HG02840 (cell line): ENCODE measurements around the gene ANKS1A.

Source experiments
- ATAC-seq: cut with Tn5 transposase; IDR thresholded peaks from one replicate; pipeline ENCODE4 v1.9.1; 2021; ENCODE audit warnings: mild to moderate bottlenecking, moderate library complexity, moderate number of reproducible peaks; ENCODE audit not compliant: unreplicated experiment, low FRiP score

Gene ANKS1A

DNA sequence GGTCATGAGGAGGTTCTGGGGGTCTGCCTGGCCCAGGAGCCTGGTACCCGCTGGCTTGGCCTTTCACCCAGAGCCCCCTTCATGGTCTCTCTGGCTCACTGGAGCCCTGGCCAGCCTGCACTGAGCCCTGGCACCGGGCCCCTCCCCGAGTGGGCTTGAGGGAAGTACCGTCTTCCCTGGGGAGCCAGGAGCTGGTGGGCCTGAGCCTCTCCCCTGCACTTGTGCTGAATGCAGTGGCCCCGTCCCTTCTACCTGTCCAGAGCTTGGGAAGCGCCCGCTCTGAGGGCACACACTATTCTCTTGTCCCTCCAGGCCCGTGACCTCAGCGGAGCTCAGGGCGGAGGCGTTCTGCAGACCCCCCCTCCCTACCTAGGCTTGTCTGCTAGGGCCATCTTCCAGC, 189.8 kb downstream of the ANKS1A start:
- no peak for ATAC-seq

DNA sequence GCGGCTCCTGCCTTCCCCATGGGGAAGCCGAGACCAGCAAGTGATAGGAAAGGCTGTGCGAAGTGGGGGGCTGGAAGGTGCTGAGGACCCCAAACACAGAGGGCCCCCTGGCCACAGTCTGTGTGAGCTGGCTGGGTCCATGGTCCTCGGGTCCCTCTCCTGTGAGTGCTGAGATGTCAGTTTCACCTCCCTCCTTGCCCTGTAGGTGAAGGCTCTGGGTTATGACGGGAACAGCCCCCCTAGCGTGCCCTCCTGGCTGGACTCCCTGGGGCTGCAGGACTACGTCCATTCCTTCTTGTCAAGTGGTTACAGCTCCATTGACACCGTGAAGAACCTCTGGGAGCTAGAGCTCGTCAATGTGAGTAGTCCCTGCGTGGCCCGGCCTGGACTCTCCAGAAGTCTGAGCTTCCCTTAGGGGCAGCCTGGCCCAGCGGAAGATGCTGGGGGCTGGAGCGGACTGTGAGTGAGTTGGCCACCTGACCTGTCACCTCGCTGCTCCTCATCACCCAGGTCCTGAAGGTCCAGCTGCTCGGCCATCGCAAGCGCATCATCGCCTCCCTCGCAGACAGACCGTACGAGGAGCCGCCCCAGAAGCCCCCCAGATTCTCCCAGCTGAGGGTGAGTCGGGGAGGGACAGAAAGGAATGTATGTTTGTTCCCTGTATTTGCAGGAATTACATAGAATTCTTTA, 190.4 kb downstream of the ANKS1A start:
- ATAC-seq = no peak

DNA sequence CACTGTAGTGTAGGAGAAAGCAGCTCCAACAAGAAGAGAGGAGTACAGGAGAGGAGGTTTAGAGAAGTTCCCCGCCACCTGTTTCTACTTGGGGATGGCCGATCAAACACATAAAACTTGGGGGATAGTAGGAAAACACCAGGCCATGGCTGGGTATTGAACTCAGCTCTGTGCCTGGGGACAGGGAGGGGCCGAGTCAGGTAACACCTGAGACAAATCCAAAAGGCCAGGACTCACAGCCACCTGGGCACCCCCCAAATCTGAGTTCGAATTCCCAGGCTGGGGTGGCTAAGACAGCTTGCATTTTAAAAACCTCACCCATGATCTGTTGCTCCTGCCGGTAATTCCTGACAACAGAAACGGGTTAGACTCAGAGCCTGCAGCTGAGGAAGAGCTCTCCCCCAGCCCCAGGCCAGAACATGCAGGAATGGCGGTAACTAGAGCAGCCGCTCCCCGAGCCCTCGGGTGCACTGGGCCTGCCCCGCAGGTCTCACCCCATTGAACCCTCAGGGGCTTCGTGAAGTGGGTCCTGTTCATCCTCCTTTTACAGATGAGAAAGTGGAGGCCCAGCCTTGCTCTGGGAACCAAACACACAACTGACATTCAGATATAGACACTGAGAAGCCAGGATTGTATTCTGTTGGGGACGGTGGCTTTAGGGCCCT, 191.1 kb downstream of the ANKS1A start:
- ATAC-seq = no peak

DNA sequence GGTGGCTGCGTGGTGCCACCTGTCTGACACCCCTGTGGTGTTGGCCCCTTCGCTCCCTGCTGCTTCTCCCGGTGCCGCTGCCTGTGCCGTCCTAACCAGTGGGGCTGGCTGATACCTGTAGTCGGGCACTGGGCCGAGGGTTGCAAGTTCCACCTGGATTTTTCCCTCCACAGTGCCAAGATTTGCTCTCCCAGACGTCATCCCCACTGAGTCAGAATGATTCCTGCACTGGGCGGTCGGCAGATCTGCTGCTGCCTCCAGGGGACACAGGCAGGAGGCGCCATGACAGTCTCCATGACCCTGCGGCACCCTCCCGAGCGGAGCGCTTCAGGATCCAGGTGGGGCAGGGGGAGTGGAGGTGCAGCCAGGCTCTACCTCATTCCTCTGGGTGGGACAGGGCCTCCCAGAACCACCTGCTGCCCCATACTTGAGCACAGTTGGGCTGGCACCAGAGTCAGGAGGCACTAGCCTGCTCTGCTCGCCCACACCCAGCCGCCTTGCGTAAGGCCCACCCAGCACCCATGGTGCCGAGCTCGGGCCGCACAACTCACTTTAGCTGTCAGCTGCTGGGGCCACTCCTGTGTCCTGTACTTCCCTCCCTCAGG, 191.9 kb downstream of the ANKS1A start:
- ATAC-seq = no peak

DNA sequence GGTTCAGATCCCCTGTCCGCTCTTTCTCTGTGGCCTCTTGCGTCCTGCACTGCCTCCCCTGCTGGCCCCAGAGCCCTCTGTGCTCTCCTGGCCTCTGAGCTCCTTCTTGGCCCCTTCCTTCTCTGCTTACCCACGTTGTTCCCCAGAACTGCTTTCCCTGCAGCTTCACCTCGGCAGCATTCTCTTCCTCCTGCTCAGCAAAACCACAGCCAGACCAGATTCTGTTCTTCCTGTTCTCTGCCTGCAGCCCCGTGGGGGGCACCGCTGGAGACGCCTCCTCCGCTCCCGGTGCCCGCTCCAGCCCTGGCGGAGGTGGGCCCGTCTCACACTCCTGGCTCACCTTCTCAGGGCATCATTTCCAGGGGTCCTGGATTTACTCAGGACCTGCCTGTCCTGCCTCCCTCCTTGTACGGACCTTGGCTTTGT, 192.4 kb downstream of the ANKS1A start:
- ATAC-seq = no peak

DNA sequence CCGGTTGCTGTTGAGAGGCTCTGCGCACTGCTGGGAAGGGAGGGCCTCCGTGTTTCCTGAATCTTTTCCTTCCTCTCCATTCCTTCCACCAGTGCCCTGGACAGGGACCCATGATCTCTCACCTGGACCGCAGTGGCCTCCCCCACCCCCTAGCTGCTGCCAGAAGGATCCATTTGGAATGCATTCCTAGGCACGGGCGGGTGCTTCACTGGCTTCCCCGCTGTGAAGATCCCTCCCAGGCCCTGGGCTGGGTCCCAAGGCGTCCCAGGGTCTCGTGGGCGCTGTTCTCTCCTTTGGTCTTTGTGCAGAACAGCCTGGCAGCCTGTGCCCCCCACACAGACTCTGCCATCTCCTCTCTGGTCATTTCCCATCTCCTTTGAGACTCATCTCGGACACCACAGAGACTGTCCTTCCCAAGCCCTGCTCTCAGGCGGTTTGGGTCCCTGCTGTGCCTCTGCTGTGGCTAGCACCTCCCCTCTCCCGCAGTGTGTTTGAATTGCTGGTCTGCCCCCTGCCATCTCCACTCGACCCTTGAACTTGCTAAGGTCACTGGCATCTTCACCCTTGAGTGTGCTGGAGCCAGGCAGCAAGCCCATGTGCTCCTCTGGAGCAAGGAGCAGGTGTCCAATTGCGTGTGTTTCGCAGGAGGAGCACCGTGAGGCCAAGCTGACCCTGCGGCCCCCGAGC, 193.1 kb downstream of the ANKS1A start:
- ATAC-seq = no peak

DNA sequence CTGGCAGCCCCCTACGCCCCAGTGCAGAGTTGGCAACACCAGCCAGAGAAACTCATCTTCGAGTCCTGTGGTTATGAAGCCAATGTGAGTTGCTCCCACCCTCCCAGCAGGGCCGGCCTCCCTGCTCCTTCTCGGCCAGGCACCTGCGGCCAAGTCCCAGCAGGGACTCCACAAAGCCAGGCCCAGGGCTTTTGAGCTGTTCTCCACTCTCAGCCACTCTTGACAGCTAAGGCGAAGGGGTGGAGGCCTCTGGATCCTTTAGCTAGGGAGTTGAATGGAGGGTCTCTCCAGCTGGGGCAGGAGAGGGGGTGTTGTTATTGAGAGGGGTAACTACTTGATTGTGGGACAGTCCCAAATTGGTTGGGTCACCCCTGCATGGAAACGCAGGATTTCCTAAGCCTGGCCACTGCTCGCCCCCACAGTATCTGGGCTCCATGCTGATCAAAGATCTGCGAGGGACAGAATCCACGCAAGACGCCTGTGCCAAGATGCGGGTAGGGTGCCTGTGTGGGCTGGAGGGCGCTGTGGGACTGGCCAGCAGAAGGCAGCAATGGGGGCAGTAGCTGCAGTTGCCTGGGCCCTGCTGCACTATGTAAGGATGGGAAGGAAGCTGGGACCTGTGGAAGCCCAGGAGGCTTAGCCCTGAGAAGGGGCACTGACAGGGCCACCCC, 193.8 kb downstream of the ANKS1A start:
- ATAC-seq = no peak

DNA sequence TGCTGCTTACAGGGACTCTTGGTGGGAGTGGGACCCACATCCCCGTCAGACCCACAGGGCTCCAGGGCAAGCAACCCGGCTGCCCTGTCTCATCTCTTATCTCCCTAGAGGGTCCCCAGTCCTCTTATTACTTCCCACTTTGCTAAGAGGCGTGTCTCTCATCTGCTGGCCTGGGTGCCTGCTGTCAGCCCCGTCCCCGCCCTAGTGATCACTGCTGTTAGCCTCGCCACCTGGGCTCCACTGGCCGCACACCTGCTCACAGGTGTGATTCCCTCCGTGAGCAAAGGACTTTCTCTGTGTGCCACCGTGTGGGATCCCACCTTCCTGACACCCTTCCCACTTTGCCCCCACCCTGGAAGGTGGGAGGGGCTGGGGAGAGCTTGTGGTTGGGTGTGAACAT, 194.5 kb downstream of the ANKS1A start:
- no peak for ATAC-seq

DNA sequence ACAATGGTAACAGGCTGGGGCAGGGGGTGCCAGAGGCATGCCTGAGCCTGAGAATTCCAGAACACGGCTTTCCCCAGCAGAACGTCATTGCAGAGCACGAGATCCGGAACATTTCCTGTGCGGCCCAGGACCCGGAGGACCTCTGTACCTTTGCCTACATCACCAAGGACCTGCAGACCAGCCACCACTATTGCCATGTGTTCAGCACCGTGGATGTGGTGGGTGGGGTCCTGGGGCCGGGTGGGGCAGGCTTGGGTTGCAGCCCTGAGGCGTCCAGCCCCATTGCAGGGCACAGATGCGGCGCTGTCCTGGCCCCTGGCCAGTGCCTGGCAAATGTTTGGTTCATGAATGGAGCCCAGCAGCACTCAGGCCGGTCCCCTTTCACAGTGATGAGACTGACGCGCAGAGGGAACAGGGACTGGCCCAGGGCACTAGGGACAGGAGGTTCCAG, 195.0 kb downstream of the ANKS1A start:
- no peak for ATAC-seq

DNA sequence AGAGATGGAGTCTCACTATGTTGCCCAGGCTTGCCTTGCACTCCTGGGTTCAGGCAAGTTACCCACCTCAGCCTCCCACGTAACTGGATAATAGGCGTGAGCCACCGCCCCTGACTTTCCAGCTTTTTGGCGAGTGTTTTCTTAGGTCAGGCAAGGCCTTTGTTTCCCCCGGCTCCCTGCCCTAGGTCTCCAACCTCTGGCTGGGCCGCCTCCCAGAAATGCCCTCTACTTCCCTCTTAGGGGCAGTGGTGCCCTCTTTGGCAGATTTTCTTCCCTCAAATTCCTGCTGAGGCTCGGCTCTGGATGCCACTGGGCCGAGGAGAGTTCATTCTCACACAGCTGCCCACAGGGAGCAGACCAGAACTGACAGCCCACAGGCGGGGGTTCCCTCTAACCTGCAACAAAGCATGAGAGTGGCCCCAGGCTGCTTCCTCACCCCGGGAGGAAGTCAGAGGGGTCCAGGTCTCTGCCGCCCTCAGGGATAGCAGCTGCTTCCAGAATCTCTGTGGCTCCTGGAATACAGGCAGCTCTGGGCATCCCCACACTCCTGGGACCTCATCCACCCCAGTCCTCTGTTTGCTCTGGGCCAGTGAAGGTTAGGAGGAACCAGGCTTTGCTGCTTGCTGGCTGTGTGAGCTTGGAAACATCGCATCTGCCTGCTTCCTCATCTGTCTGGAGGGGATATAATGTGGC, 195.6 kb downstream of the ANKS1A start:
- ATAC-seq = no peak

DNA sequence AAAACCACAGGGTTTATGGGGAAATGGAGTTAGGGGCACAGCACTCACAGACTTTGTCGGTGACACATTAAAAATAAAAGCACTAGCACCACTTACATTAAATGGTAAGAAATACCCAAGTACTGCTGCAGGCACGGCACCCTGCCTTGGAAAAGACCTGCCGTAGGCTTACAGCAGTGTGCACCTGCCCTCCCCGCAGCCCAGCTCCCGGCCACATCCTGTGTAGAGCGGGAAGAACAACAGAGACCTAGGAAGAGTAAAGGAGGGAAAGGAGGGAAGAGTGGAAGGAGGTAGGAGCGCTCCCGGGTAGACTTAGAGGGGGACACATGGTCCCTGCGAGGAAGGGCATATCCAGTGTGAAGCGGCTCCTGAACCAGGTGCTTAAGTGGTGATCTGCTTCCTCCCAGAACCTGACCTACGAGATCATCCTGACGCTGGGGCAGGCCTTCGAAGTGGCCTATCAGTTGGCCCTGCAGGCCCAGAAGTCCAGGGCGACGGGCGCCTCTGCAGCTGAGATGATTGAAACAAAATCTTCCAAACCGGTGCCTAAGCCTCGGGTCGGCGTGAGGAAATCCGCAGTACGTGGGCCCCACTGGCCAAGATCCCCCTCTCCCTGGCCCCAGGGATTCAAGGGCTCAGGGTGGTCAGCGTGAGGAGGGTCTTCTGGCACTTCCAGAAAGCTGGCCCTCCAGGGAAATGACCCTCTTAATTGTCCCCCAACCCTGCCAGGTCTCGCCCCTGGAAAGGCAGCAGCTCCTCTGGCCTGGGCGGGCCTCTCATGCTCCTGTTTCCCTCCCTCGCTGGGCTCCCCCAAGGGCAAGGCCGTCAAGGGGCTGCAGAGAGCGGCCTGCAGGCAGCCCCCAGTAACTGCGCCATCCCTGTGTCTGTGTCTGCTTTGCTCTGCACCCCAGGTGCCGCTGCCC, 196.6 kb downstream of the ANKS1A start:
- no peak for ATAC-seq

DNA sequence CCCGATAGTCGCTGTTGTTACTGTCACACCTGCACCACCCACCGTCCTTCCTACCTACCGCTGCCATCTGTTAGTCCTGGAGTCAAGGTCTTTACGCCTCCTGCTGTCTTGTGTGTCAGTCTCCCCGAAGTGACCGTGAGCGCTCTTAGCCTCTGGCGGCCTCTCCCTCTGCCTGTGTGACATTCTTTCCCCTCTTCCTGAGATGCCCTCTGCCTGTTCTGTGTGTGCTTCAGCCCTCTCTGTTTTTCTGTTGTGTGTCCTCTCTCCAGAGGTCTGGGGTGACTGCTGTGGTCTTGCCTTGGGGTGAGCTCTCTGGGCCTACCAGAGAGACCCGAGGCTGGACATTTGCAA, 197.2 kb downstream of the ANKS1A start:
- no peak for ATAC-seq

DNA sequence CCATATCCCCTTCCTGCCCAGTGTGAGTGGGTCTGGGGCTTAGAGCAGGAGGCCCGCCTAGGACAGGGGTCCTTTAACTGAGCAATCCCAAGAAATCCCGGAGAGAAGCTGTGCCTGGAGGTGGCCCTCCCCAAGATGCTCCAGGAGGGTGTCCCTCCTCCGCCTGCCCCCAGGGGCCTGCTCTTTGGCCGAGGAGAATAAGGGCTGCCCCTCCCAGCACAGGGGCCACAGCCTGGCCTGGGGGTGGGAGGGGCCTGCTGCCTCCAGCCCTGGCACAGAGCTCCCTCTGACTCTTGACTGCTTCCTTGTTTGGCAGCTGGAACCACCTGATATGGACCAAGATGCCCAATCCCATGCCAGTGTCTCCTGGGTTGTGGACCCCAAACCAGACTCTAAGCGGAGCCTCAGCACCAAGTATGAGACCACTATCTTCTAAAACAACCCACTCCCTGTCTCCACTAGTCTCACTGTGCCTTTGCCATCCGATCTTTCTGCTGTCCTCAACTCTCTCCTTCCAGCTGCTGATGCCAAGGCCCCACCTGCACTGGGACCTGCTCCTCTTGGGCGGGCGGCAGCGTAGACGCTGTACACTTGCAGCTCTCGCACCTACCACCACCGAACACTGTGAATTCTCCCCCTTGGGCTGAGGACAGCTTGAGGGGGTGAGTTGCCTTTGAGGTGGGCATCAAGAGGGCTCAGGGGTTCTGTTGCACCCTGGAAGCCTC, 197.7 kb downstream of the ANKS1A start:
- no peak for ATAC-seq

DNA sequence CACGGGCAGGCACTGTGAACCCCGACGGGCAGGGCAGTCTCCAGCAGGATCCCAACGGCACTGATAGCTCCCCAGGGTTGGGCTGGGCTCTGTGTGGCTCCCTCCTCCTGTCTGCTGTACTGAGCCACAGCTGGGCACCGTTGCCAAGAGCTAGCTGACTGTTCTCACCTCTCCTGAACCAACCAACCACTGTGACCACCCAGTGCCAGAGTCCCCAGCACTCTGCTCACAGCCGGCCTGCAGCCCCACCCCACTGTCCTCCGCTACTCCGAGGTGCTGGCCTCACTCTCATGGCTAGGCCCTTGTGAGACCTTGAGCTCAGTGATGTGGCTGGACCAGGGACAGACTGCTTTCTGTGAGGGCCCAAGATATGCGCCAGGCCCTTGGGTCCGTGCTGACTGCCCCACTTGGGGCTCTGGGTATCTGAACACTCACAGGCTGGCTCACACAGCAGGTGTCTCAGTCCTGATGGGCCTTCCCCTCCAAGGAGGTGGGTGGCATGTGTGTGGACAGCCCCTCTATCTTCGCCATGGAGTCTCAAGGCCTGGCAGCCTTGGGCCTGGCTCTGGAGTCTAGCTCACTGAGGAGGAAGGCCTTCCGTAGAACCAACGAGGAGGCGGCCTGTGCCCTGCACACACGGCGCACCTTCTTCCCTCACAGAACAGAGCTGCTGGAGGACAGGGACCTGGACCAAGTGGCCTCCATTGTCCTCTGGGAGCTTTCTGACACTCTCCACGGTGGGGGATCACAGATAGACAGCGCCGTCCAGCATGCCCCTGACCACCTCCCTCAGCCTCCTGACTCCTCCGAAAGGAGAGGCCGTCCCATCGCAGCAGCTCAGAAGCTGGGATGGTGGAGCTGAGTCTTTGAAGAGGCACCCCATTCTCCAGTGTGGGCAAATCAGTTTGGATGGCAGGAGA, 198.6 kb downstream of the ANKS1A start:
- ATAC-seq = no peak

DNA sequence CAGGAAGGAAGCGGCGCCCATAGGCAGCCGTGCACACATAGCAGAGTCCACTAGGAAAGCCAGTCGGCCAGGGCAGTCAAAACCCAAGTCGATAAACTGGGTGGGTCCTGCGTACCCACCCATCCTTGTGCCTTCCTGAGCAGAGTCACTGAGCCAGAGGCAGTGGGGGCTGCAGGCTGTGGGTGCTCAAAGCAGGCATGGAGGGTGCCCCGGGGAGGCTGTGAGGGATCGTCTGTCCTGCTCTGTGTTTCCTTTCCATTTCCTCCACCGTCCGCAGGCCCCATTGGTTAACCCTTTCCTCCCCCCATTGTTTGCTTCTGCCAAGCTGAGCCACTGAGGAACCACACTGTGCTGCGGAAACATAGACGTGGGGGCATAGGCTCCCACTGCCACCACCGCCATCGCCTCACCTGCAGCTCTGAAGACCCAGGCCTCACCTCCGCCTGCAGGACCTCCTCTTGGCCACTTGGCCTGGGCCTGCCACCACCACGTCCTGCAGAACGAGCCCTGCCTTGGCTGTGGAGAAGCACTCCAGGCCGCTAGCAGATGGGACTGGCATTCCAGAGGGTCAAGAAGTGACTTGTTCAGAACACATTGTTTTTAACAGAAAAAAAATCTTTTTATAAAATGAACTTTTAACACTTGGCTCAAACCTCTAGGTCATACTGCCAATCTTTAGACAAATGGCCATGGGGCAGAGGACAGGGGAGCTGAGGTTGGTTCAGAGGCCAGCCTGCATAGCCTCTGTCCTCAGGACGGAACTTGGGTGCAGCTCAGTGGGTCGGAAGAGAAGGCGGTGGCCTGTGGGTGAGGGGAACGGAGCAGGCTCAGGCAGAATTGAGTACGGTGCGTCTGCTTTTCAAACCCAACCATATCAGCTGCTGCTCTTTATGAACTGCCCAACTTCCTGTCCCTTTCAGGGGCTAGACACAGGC, 199.5 kb downstream of the ANKS1A start:
- ATAC-seq = no peak

DNA sequence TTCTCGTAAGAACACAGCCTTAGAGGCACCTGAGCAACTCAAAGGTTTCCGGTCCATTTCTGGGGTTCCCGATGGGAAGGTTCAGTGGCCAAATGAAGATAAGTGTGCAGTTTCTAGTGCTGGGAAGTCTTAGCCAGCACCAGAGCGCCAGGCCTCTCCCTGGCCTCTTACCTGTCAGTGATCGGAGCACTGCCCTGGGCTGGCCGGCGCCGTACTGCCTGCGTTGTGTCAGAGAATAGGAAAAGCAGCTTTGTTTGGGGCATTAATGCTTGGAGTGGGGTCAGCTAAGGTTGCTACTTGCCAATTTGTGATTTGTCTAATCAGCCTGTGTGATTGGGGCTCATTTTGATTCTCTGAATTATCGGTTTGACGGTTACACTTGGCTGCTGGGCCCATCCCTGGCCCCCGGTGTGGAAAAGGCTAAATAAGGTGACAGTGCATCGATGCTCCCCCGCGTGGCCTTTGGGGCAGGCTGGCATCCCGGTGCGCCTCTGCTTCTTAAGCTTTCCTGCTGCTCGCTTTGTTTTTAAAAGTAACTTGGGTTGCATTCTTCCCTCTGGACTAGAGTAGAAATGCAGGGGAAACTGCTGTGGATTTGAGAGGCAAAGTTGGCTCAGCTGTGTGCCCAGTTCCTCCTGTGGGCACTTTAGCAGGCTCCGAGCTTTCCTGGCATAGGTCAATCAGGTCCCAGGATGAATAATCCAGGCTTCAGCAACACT, 200.3 kb downstream of the ANKS1A start:
- ATAC-seq = no peak
